Esophagus muscularis mucosa (tissue), 3 donors: ENCODE data around the gene PROSER1.
"Not testable (repeated sequence)": the region's sequence is repeated elsewhere in the genome, so short reads cannot be mapped to it uniquely, and the experiment has no call there.

Experiments
- POLR2AphosphoS5 ChIP-seq, 2 donors: sonication (generic); formaldehyde crosslinking; IDR thresholded peaks; one replicate each; pipeline ENCODE4 v1.6.1; 2017; ENCODE audit warnings: antibody characterized with exemption in 2 of 2
- TF ChIP-seq, protein P1 (sequence below), 3 experiments: fragments of 200-600 bp in 2 of 3; fragments of 450-650 bp in 1 of 3; sonication (generic) in 2 of 3; IDR thresholded peaks; one replicate each; pipeline ENCODE4 v1.5.1; 2017 to 2019; ENCODE audit warnings: antibody characterized with exemption in 3 of 3, mild to moderate bottlenecking in 2 of 3, moderate library complexity in 1 of 3

DNA sequence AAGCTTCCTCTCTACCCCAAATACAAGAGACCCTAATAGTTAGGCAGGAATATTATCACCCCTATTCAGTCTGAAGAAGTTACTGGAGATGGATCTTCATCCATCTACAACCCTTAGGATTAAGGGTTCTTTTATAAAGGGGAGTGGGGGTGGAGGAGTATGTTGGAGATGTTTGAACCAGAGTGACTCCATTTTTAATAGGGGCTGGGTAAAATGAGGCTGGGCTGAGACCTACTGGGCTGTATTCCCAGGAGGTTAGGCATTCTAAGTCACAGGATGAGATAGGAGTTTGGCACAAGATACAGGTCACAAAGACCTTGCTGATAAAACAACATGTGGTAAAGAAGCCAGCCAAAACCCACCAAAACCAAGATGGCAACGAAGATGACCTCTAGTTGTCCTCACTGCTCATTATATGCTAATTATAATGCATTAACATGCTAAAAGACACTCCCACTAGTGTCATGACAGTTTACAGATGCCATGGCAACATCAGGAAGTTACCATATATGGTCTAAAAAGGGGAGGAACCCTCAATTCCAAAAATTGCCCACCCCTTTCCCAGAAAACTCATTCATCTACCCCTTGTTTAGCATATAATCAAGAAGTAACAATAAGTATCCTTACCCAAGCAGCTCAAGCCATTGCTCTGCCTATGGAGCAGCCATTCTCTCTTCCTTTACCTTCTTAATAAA is 48.5 kb upstream of the PROSER1 start:
- not testable (repeated sequence) for TF ChIP-seq POLR2AphosphoS5 (IDR thresholded peaks at IDR 0.05)
- TF ChIP-seq, protein P1, sequence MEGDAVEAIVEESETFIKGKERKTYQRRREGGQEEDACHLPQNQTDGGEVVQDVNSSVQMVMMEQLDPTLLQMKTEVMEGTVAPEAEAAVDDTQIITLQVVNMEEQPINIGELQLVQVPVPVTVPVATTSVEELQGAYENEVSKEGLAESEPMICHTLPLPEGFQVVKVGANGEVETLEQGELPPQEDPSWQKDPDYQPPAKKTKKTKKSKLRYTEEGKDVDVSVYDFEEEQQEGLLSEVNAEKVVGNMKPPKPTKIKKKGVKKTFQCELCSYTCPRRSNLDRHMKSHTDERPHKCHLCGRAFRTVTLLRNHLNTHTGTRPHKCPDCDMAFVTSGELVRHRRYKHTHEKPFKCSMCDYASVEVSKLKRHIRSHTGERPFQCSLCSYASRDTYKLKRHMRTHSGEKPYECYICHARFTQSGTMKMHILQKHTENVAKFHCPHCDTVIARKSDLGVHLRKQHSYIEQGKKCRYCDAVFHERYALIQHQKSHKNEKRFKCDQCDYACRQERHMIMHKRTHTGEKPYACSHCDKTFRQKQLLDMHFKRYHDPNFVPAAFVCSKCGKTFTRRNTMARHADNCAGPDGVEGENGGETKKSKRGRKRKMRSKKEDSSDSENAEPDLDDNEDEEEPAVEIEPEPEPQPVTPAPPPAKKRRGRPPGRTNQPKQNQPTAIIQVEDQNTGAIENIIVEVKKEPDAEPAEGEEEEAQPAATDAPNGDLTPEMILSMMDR (IDR thresholded peaks at IDR 0.05): not testable (repeated sequence)
